MCF 10A (cell line): ENCODE data around the gene SLC35A2. TPM values are rescaled to one million over a fixed set of nuclear protein-coding genes. Genes with fewer than 3 reads are reported as not detected.

ENCODE experiments used
- BruUV-seq: library from RNA; stranded (reverse); fragments of 400-500 nt; replicated peaks from 2 replicates; lab custom pipeline; 2021; lab: Mats Ljungman, UMichigan
- CTCF ChIA-PET: fragments of 300-600 bp; sonication (Branson Sonifier 250); formaldehyde crosslinking; extraction: SDS; loops from one replicate; lab custom pipeline; 2021; ENCODE audit warnings: antibody characterized with exemption, inconsistent platforms; lab: Yijun Ruan, JAX
- POLR2A ChIA-PET: fragments of 300-600, 350-650 bp; sonication (Branson Sonifier 250); formaldehyde crosslinking; extraction: SDS; loops from one replicate; lab custom pipeline; 2020; ENCODE audit warnings: antibody characterized with exemption, inconsistent platforms; lab: Yijun Ruan, JAX
- DNase-seq: peaks from one replicate; pipeline ENCODE4 v3.0.0-alpha.2; 2018; ENCODE audit not compliant: unreplicated experiment
- H3K27ac Mint-ChIP-seq: one replicate; pipeline ENCODE4 v1.8.0; 2022; ENCODE audit warnings: mild to moderate bottlenecking, low read depth, mixed read lengths; ENCODE audit not compliant: unreplicated experiment
- H3K27me3 Mint-ChIP-seq: one replicate; pipeline ENCODE4 v1.8.0; 2022; ENCODE audit warnings: mixed read lengths; ENCODE audit not compliant: insufficient read depth, unreplicated experiment
- H3K36me3 Mint-ChIP-seq: one replicate; pipeline ENCODE4 v1.8.0; 2022; ENCODE audit warnings: mild to moderate bottlenecking, moderate library complexity, mixed read lengths; ENCODE audit not compliant: insufficient read depth, unreplicated experiment
- H3K4me1 Mint-ChIP-seq: one replicate; pipeline ENCODE4 v1.8.0; 2022; ENCODE audit warnings: mixed read lengths; ENCODE audit not compliant: insufficient read depth, unreplicated experiment
- H3K4me3 Mint-ChIP-seq: one replicate; pipeline ENCODE4 v1.8.0; 2022; ENCODE audit warnings: mild to moderate bottlenecking, moderate library complexity, mixed read lengths; ENCODE audit not compliant: unreplicated experiment
- H3K9me3 Mint-ChIP-seq: one replicate; pipeline ENCODE4 v1.8.0; 2022; ENCODE audit warnings: mixed read lengths; ENCODE audit not compliant: unreplicated experiment
- intact Hi-C: fragments of 100-400 bp; cut with micrococcal nuclease; formaldehyde crosslinking; loops from 2 replicates; pipeline ENCODE4 v1.14.1; 2022
- total RNA-seq: library from RNA; stranded (reverse); gene quantifications from 2 replicates; pipeline ENCODE4 v1.2.3, GENCODE V29; 2022
- TF ChIP-seq, protein P1 (sequence below): fragments of 200-600 bp; IDR thresholded peaks from one replicate; pipeline ENCODE4 v1.8.0; 2022; ENCODE audit warnings: antibody characterized with exemption, mild to moderate bottlenecking; ENCODE audit not compliant: unreplicated experiment

SLC35A2 gene
- total RNA-seq, 1 experiment from 2014 or later = 43.5 TPM

DNA sequence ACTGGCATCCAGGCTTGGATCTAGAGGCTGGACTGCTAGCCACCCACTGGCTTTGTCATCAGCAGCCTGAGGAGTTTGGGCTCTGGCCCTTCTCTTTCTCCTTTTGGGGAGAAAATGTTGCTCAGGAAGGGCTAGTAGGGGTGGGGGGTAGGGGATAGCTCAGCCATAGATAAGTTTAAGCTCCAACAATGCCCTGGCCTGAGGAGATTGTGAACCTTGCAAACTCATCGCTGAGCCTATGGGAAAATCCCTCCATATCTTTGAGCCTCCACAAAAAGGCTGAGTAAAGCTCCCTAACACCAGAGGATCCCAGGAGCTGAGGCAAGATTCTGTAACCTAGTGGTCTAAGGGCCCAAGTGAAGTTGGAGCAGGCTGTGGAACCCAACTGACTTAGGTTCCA is 37.1 kb upstream of the SLC35A2 start:
- intact Hi-C loops = no loop called here
- no peak for DNase-seq
- Mint-ChIP-seq H3K36me3 (peaks cover 6% of the 10 kb centered on the region), H3K9me3 (no peaks in the 10 kb centered on the region), H3K27ac (no peak overlapping the region), H3K4me3 (no peak overlapping the region), H3K27me3 (no peaks in the 10 kb centered on the region), H3K4me1 (no peaks in the 10 kb centered on the region)
- CTCF ChIA-PET = interaction anchor here (0.7 to 0.8 kb wide), 2 partner anchors 12 to 87 kb away, joined by 3 to 4 read pairs; no protein-coding TSS in a partner anchor
- POLR2A ChIA-PET = interaction anchor here (0.6 kb wide), 1 partner anchor 10 kb away, joined by 3 read pairs; no protein-coding TSS in a partner anchor
- BruUV-seq = no TSS peak
- TF ChIP-seq, protein P1, sequence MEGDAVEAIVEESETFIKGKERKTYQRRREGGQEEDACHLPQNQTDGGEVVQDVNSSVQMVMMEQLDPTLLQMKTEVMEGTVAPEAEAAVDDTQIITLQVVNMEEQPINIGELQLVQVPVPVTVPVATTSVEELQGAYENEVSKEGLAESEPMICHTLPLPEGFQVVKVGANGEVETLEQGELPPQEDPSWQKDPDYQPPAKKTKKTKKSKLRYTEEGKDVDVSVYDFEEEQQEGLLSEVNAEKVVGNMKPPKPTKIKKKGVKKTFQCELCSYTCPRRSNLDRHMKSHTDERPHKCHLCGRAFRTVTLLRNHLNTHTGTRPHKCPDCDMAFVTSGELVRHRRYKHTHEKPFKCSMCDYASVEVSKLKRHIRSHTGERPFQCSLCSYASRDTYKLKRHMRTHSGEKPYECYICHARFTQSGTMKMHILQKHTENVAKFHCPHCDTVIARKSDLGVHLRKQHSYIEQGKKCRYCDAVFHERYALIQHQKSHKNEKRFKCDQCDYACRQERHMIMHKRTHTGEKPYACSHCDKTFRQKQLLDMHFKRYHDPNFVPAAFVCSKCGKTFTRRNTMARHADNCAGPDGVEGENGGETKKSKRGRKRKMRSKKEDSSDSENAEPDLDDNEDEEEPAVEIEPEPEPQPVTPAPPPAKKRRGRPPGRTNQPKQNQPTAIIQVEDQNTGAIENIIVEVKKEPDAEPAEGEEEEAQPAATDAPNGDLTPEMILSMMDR = no peak

- Mint-ChIP-seq H3K4me1 (no peaks in the 10 kb centered on the region), H3K27ac (no peak overlapping the region), H3K4me3 (no peak overlapping the region), H3K36me3 (peaks cover 16% of the 10 kb centered on the region), H3K27me3 (no peaks in the 10 kb centered on the region), H3K9me3 (peaks cover 7% of the 10 kb centered on the region)
- CTCF ChIA-PET = interaction anchor here (0.5 to 2.3 kb wide), 19 partner anchors 9 to 209 kb away, joined by 3 to 15 read pairs (median 4); partner anchors contain the start of genes GLOD5 and OTUD5
- TF ChIP-seq, protein P1 = peak; percentile 55
- POLR2A ChIA-PET = interaction anchor here (0.6 kb wide), 1 partner anchor 13 kb away, joined by 4 read pairs; no protein-coding TSS in a partner anchor
- DNase-seq = peak; percentile 47
- no TSS peak for BruUV-seq
- intact Hi-C loops = no loop called here
These were observed 34.3 kb upstream of the SLC35A2 start for GRCh38 chrX:48945517-48946348.

DNA sequence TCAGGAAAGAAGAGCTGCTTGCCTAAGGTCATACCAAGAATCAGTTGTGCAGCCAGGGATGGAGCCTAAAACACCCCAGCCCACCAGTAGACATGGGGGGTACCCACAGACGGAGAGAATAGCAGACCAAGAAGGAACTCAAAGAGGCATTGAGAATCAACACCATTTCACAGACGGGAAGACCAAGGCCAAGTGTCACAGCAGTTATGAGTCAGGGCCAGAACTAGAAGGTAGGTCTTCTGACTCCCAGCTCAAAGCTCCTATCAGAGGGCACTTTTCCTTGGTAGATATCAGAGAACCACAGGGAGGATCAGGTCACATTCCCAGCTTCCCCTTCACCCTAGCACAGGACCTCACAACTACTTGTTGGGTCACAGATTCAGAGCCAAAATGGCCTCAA is 31.4 kb upstream of the SLC35A2 start:
- peaks cover 7% of the 10 kb centered on the region for H3K9me3 Mint-ChIP-seq
- no TSS peak for BruUV-seq
- H3K36me3 Mint-ChIP-seq = peaks cover 22% of the 10 kb centered on the region
- CTCF ChIA-PET = interaction anchor here (0.7 to 1.0 kb wide), 2 partner anchors 12 to 1788 kb away, joined by 3 read pairs; no protein-coding TSS in a partner anchor
- intact Hi-C loops = no loop called here
- H3K4me3 Mint-ChIP-seq = no peak overlapping the region
- H3K4me1 Mint-ChIP-seq = no peaks in the 10 kb centered on the region
- POLR2A ChIA-PET = interaction anchor here (0.7 kb wide), 1 partner anchor 979 kb away, joined by 3 read pairs; the partner anchor contains the start of gene CLCN5
- DNase-seq = no peak
- TF ChIP-seq, protein P1 = no peak
- H3K27me3 Mint-ChIP-seq = no peaks in the 10 kb centered on the region
- no peak overlapping the region for H3K27ac Mint-ChIP-seq

- peaks cover 21% of the 10 kb centered on the region for H3K36me3 Mint-ChIP-seq
- TF ChIP-seq, protein P1 = no peak
- DNase-seq = no peak
- no peak overlapping the region for H3K4me3 Mint-ChIP-seq
- H3K9me3 Mint-ChIP-seq = peaks cover 7% of the 10 kb centered on the region
- intact Hi-C loops = no loop called here
- CTCF ChIA-PET = interaction anchor here (0.6 to 1.0 kb wide), 2 partner anchors 16 to 31 kb away, joined by 3 read pairs; partner anchors contain the start of gene OTUD5
- no peaks in the 10 kb centered on the region for H3K27me3 Mint-ChIP-seq
- POLR2A ChIA-PET = no interaction called here
- BruUV-seq = no TSS peak
- no peak overlapping the region for H3K27ac Mint-ChIP-seq
- no peaks in the 10 kb centered on the region for H3K4me1 Mint-ChIP-seq
These were observed 29.0 kb upstream of the SLC35A2 start for GRCh38 chrX:48940404-48940955.
